Stimulated activated naive CD4-positive, alpha-beta T cell (primary cell): ENCODE measurements around the gene GNG12.

Experiments
- DNase-seq, 6 experiments: peaks; one replicate each; lab custom pipeline; 2025; lab: John Stamatoyannopoulos, UW

Gene GNG12

GRCh38 chr1:67753776-67754525 is 79.3 kb downstream of the GNG12 start:
- DNase-seq: no peak

DNA sequence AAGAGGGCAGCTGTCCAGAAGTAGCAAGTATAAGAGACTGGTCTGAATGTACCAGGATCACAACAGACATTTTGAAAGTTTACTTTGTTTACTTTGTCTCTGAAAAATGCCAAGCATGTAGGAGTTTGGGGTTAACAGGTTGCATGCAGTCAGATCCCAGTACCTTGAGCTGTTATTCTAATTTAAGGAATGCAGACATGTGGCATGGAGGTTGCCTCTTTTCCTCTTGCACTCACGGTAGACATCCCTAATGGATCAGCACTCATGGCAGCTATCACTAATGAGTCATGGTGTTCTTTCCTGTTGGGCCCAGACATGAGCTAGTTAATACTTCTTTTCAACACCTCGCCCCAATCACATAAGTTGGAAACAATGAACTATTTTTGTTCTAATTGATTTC is 81.0 kb downstream of the GNG12 start:
- no peak for DNase-seq

DNA sequence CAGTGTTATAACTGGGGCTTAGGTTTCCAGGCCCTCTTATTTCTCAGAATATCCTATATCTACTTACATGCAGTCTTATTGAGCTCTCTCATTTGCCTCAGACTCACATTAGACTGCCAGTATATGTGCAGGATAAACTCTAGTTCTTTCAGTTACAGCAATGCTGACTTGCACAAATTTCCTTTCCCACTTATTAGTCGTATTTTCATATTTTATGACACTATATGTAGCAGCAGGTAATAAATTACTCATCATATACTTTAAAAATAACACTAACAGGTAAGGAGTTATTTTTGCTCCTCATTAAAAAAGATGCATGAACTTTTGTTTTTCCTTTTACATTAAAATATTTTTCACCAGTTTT is 82.6 kb downstream of the GNG12 start:
- no peak for DNase-seq

GRCh38 chr1:67749844-67750690 is 83.2 kb downstream of the GNG12 start:
- no peak for DNase-seq

DNA sequence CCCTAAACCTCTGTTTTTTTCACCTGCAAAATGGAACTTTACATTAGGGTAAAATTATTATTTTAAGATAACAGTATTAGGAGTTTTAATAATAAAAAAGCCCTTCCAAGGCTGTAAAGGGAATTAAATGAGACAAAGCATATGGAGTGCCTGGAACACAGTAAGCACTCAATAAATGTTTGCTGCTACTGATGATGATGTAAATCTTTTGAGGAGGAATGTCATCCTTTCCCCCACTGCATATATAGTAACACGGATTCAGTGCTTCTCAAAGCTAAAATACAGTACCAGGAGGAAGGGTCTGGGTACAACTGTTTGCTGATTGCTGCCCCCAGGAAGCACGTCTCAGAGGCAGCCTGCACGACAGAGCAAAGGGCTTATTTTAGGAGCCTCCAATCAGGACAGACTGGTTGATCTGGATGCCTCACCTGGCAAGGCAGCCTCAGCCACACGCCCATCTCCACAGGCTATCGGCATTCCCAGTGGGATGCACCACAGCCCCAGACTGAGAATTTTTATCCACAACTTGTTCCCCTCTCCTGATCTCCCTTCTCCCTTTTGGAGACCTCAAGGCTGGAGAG is 83.9 kb downstream of the GNG12 start:
- DNase-seq: no peak

- DNase-seq: no peak
Measured at GRCh38 chr1:67748630-67749029, 84.6 kb downstream of the GNG12 start.

DNA sequence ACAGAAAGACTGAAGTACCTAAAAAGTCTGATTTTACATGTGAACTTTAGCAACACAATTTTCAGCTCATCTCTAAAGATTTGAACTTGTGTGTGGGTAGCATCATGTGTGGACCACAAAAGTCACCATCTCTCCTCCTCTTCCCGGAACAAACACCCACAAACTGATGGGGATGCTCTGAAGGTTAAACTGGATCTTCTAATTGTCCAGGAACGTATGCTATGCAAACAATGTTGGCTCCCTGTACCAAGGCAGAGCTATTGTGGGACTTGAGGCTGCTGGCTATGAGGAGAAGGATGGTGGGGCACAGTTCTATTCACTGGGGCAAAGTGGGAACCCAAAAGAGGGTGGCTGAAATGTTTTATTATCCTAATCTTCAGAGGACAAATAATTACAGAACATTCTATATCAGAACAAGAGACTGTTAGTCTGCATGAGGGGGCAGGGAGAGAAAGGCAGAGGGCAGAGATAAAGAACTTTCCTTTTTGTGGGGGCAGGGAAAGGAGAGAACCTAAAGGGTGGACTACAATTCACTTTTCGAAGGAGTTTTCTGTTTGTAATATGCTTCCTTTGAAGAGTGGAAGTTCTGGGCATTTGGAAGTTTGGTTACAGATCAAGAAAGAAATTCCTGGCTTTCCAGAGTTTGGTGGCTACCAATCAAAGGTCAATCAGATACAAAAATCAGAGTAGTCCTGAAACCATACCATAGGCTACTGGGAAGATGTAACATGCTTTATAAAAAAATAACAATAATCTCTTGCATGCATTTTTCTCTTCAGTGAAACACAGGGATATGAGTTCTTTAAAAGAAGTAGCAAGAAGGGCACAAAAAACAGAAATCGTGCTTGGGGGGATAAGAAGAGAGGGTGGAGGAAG is 85.4 kb downstream of the GNG12 start:
- no peak for DNase-seq

DNA sequence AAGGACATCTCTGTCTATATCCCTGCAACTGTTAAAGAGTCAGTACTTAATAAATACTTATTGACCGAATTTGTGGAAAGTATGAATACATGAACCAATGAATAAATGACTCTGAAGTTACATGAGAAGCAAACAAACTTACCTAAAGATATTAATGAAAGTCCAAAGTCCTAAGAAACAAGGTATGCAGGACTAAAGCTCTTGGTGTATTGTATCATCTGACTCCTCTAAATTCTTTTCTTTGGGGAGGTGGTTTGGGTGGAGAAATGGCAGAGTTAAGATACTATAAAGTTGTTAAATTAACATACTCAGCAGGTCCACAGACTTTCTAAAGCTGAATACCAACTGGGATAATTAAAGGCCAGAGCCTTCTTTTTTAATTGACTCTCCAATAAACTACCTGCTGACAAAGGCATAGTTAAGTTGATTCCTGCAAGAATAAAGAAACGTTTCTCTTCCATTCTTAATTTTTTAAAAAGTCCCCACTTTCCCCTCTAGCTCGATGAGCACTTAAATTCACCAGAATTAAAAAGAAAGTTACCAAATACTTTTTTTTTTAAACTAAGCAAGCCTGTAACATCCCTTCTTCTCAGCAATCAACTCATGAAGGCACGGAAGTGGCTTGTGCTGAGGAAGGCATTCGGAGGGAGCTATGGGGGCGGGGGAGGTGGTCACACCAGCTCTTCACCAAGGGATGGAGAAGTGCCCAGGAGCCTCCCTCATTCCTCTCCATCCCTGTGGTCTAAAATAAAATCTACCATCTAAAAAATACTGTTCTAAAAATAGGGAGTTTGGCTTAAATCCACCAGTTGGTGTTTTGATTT is 87.2 kb downstream of the GNG12 start:
- DNase-seq: no peak

- DNase-seq: no peak
Measured at GRCh38 chr1:67743072-67743725, 90.1 kb downstream of the GNG12 start.

- DNase-seq: no peak
Measured at GRCh38 chr1:67741736-67742135, 91.5 kb downstream of the GNG12 start.

DNA sequence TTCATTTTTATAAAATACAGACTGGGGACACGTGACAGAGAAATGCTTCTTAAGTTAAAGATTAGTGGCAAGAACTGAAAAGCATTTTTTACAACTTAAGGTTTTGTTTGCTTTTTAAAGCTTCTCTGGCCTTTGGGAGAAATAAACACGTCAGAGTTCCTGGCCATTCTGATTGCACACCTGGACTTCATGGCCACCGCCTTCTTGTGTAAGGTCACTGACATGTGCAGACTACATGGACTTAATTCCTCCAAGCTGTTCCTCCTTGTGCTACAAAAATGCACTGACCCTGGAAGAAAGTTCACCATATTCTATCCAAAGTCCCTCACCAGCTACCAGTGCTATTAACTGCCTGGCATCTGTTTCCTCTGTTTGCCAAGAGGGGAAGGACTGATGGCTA is 92.1 kb downstream of the GNG12 start:
- no peak for DNase-seq

DNA sequence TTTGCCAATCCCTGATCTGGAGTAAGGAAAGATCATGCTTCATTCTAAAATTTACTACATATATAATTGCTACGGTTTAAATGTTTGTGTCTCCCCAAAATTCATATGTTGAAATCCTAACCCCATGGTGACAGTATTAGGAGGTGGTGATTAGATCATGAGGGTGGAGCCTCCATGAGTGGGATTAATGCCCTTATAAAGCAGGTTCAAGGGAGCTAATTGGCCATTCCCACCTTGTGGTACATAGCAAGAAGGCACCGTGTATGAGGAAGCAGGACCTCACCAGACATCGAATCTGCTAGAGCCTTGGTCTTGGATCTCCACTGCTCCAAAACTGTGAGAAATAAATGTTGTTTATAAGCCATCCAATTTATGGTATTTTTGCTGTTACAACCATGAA is 92.7 kb downstream of the GNG12 start:
- DNase-seq: no peak

GRCh38 chr1:67739361-67739760 is 93.9 kb downstream of the GNG12 start:
- no peak for DNase-seq

DNA sequence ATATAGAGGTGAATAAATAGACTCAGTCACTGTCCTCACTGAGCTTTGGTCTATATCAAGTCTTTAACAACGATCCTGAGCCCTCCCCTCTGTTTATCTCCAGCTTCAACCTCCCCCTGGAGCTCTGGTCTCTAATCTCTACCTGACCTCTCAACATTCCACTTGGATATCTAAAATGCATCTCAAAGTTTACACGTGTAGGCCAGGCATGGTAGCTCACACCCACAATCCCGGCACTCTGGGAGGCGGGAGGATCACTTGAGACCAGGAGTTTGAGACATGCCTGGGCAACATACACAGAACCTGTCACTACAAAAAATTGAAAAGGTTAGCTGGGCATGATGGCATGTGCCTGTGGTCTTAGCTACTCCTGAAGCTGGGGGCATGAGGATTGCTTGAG is 94.9 kb downstream of the GNG12 start:
- no peak for DNase-seq

- no peak for DNase-seq
Measured at GRCh38 chr1:67737875-67738274, 95.4 kb downstream of the GNG12 start.

GRCh38 chr1:67736750-67737149 is 96.5 kb downstream of the GNG12 start:
- DNase-seq: no peak

DNA sequence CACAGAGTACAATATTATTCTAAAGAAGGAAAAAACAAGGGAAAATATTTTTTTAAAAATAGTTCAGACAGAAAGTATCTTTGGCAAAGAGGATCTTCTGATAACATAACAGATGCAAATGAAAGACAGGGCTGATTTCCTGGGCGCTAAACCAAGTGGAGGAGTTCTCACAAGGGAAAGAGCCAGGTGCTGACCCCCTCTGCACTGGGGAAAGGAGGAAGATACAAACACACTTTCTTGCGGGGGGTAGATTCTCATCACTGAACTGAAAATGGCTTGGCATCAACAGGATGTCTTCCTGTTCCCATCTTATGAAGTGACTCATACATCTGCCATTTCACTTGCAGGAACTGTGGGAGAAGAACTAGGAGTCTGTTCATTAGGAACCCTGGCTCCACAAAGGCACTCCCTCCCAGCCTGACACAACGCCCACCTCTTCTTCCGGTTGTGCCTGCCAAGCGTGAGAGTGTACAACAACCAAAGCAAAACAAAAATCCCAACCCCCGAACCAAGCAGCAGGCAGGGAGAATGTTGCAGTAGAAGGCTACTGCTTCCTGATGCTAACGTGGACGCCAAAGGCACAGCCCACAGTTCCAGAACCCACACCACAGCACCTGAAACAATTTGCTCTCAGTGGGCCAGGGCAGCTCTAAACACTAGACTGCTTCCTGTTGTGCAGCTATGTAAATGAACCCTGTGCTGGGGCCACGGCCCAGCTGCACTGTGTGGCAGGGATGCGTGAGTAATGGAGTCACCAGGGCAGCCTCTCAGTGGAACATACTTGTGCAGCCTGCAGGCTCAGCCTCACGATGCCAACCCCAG is 97.2 kb downstream of the GNG12 start:
- DNase-seq: peak in 3 of 6 experiments; percentile 2 to 37 (median 26)

GRCh38 chr1:67735206-67735605 is 98.1 kb downstream of the GNG12 start:
- DNase-seq: no peak

DNA sequence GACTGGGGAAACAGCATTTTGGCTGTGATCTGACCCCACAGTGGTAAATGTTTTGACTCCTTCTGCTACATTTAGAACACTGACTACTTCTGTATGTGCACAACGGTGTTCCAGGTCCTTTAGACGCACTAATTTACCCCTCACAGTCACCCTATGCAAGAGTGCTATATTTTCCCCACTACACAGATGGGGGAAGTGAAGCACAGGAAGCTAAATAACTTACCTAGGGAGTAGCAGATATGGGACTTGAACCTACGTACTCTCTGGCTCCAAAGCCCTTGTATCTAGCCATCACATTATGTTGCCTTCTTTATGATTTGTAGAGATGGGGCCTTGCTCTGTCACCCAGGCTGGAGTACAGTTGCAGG is 99.0 kb downstream of the GNG12 start:
- DNase-seq: no peak
